GM10248 (cell line): ENCODE data around the gene JMJD1C.

Experiments
- CTCF ChIA-PET: fragments of 300-600 bp; sonication (Branson Sonifier 250); formaldehyde crosslinking; extraction: SDS; loops from one replicate; lab custom pipeline; 2021; ENCODE audit warnings: antibody characterized with exemption; lab: Yijun Ruan, JAX
- POLR2A ChIA-PET: fragments of 350-650 bp; sonication (Branson Sonifier 250); formaldehyde crosslinking; extraction: SDS; loops from one replicate; lab custom pipeline; 2020; ENCODE audit warnings: antibody characterized with exemption; lab: Yijun Ruan, JAX
- DNase-seq: peaks from one replicate; pipeline ENCODE4 v3.0.0; 2012; ENCODE audit errors: extremely low spot score
- CTCF ChIP-seq: IDR thresholded peaks from 2 replicates; pipeline ENCODE4 v1.5.1; 2012; ENCODE audit warnings: mild to moderate bottlenecking, low read depth; ENCODE audit errors: extremely low read depth, missing control alignments, control extremely low read depth

Gene JMJD1C

DNA sequence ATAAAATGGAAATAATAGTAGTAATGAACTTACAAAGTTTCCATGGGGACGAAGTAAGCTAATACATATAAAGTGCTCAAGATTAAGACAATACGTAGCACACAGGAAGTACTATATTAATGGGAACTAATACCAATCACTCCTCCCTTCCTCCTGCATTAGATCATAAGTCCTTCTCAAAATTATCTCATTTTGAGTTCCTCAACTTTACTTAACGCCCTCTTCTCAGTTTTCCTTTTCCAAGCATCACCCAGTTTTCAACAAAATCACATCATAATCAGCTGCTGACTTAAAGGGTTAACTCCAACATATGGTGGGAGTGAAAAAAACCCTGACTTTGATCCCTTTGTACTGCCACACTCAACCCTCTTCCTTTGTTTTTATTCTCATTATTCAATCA lies 24.4 kb downstream of the JMJD1C start:
- no peak for TF ChIP-seq CTCF
- CTCF ChIA-PET: no interaction called here
- POLR2A ChIA-PET: no interaction called here
- no peak for DNase-seq

GRCh38 chr10:63439607-63440006 lies 26.2 kb downstream of the JMJD1C start:
- ChIA-PET CTCF (interaction anchor here (1.5 to 3.1 kb wide), 2 partner anchors 8 to 14 kb away, joined by 3 to 9 read pairs; no protein-coding TSS in a partner anchor), POLR2A (no interaction called here)

DNA sequence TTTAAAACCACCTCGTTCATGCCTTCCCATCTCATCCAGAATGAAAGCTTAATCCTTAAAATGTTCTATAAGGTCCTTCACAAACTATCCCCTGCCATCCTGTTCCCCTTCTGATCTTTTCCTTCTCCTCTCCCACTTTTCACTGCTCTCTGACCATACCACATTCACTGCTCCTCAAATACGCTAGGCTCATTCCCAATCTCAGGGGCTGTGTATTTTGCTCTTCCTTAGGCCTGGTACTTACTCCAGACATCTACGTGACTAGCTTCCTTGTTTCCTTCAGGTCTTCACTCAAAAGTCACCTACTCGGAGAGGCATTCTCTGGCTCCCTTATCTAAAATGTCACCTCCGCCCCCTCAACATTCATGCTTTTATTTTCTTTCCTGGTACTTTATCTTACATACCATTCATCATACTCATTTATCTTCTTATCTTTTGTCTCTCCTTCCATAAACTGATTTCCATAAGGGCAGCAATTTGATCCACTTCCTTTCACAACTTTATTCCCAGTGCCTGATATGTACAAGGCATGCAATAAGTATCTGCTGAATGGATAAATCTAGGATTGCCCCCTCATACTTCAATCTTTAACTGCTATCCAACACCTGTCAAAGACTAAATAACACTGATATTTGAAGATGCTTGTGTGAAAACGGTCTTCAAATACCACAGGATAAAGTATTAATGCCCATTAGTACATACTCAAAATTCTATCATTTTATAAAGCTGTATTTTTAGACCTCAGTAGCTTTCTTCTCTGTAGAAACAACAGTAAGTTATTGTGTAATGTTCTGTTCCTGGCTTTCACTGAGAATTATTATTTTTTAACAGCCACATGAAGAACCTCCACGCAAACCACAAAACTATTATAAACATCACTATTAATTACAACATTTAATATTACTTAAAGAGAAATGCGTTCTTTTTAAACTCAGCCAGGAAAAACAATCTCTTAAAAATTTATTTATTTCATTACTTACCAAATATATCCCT lies 27.0 kb downstream of the JMJD1C start:
- CTCF ChIA-PET: interaction anchor here (1.5 to 3.1 kb wide), 2 partner anchors 9 to 15 kb away, joined by 3 to 9 read pairs; no protein-coding TSS in a partner anchor
- TF ChIP-seq CTCF: no peak
- POLR2A ChIA-PET: no interaction called here
- no peak for DNase-seq

More at GRCh38 chr10:63439607-63440006, 26.2 kb downstream of the JMJD1C start:
- no peak for TF ChIP-seq CTCF
- DNase-seq: no peak

GRCh38 chr10:63437116-63437949 lies 28.4 kb downstream of the JMJD1C start:
- ChIA-PET POLR2A (no interaction called here), CTCF (interaction anchor here (1.1 to 3.1 kb wide), 4 partner anchors 10 to 283 kb away, joined by 3 to 9 read pairs (median 3); no protein-coding TSS in a partner anchor)
- no peak for TF ChIP-seq CTCF
- no peak for DNase-seq

DNA sequence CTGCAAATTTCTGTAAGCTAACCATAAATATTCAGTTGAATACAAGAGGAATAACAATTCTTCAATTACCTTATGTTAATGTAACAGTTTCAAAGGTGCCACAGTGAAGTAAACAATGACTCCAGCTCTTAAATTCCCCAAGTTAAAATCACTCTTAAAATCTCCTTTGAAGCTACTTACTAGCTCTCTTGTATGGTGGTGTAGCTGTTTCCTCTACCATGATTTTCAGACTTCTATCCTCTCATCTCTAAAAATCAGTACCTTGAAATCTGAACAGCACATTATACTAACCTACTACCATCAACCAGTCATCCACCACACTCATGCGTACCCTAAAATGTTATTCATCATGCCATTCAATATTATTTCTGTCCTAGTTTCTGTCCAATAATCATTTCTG lies 29.6 kb downstream of the JMJD1C start:
- ChIA-PET POLR2A (no interaction called here), CTCF (interaction anchor here (1.3 kb wide), 1 partner anchor 11 kb away, joined by 5 read pairs; no protein-coding TSS in a partner anchor)
- no peak for DNase-seq
- no peak for TF ChIP-seq CTCF
